RWPE2 (cell line): Measurements from ENCODE around the gene TBX15.

Experiments
- ATAC-seq: fragments of 200-7000 bp; cut with Tn5 transposase; 3 replicates; pipeline ENCODE4 v1.9.1; 2021; ENCODE audit warnings: low read depth
- DNase-seq: peaks from one replicate; pipeline ENCODE4 v3.0.0-alpha.2; 2020; ENCODE audit warnings: low spot score
- H3K27ac ChIP-seq: fragments of 450-650 bp; 2 replicates; pipeline ENCODE4 v1.5.1; 2017; ENCODE audit warnings: mild to moderate bottlenecking; ENCODE audit not compliant: poor library complexity, severe bottlenecking
- H3K27me3 ChIP-seq: fragments of 250-450 bp; sonication (Bioruptor Pico); 2 replicates; pipeline ENCODE4 v1.5.1; 2021; ENCODE audit warnings: mild to moderate bottlenecking, moderate library complexity; ENCODE audit not compliant: insufficient read depth, poor library complexity, severe bottlenecking
- H3K36me3 ChIP-seq: fragments of 250-450 bp; sonication (Bioruptor Pico); 2 replicates; pipeline ENCODE4 v1.5.1; 2020; ENCODE audit warnings: low read depth, mild to moderate bottlenecking, moderate library complexity
- H3K4me1 ChIP-seq: fragments of 250-450 bp; sonication (Bioruptor Pico); 2 replicates; pipeline ENCODE4 v1.5.1; 2021; ENCODE audit warnings: mild to moderate bottlenecking, moderate library complexity; ENCODE audit not compliant: insufficient read depth, poor library complexity, severe bottlenecking
- H3K4me3 ChIP-seq: fragments of 250-450 bp; sonication (Bioruptor Pico); 2 replicates; pipeline ENCODE4 v1.5.1; 2021; ENCODE audit warnings: mild to moderate bottlenecking, moderate library complexity; ENCODE audit not compliant: severe bottlenecking
- H3K9me3 ChIP-seq: fragments of 250-450 bp; sonication (Bioruptor Pico); 2 replicates; pipeline ENCODE4 v1.5.1; 2021; ENCODE audit warnings: mild to moderate bottlenecking, moderate library complexity; ENCODE audit not compliant: severe bottlenecking
- TF ChIP-seq, protein P1 (sequence below): fragments of 450-650 bp; IDR thresholded peaks from one replicate; pipeline ENCODE4 v1.5.1; 2017; ENCODE audit warnings: mild to moderate bottlenecking, moderate library complexity; ENCODE audit not compliant: poor library complexity, severe bottlenecking

Gene TBX15

DNA sequence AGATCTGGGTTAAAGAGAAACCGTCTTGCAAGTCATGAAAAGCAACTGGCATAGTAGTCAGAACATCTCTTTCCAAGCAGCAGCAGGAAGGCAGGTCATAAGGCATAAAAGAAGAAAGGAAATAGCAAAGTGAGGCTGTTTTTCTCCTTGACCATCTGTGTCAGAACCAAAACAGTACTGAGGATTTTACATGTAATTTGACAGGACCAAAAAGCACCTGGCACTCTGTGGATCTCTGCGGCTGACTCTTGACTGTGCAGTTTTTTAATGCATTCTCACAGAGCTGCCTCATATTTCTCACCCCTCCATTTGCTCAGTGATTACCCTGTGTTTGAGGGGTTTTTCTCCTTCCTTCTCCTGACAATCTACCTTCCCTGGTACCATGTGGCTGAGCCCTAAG is 17.7 kb downstream of the TBX15 start:
- no peaks in the 10 kb centered on the region for H3K4me1 ChIP-seq
- TF ChIP-seq, protein P1, sequence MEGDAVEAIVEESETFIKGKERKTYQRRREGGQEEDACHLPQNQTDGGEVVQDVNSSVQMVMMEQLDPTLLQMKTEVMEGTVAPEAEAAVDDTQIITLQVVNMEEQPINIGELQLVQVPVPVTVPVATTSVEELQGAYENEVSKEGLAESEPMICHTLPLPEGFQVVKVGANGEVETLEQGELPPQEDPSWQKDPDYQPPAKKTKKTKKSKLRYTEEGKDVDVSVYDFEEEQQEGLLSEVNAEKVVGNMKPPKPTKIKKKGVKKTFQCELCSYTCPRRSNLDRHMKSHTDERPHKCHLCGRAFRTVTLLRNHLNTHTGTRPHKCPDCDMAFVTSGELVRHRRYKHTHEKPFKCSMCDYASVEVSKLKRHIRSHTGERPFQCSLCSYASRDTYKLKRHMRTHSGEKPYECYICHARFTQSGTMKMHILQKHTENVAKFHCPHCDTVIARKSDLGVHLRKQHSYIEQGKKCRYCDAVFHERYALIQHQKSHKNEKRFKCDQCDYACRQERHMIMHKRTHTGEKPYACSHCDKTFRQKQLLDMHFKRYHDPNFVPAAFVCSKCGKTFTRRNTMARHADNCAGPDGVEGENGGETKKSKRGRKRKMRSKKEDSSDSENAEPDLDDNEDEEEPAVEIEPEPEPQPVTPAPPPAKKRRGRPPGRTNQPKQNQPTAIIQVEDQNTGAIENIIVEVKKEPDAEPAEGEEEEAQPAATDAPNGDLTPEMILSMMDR, result no peak
- DNase-seq (no peak), ATAC-seq (no peak)
- peaks cover 21% of the 10 kb centered on the region for H3K27me3 ChIP-seq
- no peak overlapping the region for H3K27ac ChIP-seq
- H3K9me3 ChIP-seq, result no peaks in the 10 kb centered on the region
- H3K36me3 ChIP-seq, result no peaks in the 10 kb centered on the region
- no peak overlapping the region for H3K4me3 ChIP-seq

DNA sequence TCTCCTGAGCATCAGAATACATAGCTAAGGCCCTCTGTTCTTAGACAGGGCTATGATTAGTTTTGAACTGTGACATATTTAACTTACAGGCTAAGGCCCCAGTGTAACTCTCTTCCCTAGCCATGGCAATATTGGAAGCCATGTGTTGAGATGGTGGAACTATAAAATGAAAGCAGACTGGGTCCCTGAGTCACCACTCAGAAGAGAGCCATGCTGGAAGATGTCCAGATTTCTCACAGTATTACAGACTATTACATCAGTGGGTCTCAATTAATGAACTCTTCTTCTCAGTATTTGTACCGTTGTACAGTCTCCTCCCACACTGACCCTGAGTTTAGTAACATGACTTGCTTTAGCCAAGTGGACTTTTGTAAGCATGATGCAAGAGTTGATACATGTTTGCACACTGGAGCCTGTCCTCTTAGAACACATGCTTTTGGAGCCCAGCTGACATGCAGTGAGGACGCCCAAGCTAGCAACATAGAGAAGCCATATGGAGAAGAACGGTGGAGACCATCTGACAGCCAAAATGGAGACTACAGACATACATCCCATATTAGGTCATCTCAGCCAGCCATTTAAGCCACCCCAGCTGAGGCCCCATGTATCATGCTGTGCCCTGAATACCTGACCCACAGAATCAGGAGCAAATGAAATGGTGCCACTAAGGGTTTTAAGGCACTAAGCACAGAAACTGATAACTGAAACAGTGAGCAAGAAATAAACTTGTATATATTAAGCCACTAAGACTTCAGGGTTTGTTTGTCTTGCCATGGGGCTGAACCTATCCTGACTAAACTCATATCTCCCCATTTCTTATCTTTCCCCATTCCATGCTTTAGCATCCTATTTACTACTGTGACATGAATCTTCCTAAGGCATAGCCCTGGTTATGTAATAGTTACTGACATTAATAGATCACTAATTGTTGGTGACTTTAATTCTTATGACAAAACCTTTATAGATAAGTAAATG is 24.4 kb downstream of the TBX15 start:
- TF ChIP-seq, protein P1, result no peak
- Histone ChIP-seq H3K27me3 (no peaks in the 10 kb centered on the region), H3K9me3 (no peaks in the 10 kb centered on the region), H3K4me1 (no peaks in the 10 kb centered on the region), H3K4me3 (no peak overlapping the region), H3K27ac (no peak overlapping the region), H3K36me3 (no peaks in the 10 kb centered on the region)
- ATAC-seq (peak; percentile 69), DNase-seq (no peak)

DNA sequence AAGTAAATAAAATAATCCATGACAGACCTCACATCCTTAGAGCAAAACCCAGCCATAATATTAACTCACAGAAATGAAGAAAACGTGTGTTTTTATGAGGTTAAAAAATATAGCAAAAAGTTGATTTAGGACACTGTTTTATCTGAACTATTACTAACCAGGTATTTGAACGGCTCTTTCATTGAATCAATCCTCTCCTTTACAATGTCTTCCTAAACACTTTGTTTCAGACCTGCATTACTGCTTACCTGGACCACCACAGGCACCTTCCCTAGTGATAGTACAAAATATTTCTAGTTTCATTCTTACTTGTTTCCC is 25.0 kb downstream of the TBX15 start:
- TF ChIP-seq, protein P1, result no peak
- H3K4me1 ChIP-seq, result no peaks in the 10 kb centered on the region
- ATAC-seq, result no peak
- H3K36me3 ChIP-seq, result no peaks in the 10 kb centered on the region
- H3K4me3 ChIP-seq, result no peak overlapping the region
- H3K27ac ChIP-seq, result no peak overlapping the region
- DNase-seq, result no peak
- H3K27me3 ChIP-seq, result no peaks in the 10 kb centered on the region
- no peaks in the 10 kb centered on the region for H3K9me3 ChIP-seq

DNA sequence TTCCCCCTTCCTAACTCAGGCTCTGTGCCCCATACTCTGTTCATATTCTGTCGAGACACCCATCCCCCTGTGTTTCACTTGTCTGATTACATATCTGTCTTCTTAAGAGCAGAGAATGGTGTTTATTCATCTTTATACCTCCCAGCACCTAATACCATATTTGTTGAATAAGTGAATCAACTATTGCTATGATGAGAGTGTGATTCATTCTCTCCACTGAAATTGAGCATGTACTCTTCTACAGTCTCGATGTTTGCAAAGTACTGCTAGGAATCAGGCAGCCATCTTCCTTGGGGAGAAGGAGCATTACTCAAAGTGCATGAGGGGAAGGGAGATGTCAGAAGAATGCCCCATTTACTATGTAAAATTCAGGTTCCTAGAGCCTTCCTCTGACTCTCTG is 27.0 kb downstream of the TBX15 start:
- ATAC-seq (no peak), DNase-seq (no peak)
- Histone ChIP-seq H3K27me3 (no peaks in the 10 kb centered on the region), H3K27ac (no peak overlapping the region), H3K36me3 (no peaks in the 10 kb centered on the region), H3K9me3 (no peaks in the 10 kb centered on the region), H3K4me3 (no peak overlapping the region), H3K4me1 (no peaks in the 10 kb centered on the region)
- TF ChIP-seq, protein P1, result no peak

DNA sequence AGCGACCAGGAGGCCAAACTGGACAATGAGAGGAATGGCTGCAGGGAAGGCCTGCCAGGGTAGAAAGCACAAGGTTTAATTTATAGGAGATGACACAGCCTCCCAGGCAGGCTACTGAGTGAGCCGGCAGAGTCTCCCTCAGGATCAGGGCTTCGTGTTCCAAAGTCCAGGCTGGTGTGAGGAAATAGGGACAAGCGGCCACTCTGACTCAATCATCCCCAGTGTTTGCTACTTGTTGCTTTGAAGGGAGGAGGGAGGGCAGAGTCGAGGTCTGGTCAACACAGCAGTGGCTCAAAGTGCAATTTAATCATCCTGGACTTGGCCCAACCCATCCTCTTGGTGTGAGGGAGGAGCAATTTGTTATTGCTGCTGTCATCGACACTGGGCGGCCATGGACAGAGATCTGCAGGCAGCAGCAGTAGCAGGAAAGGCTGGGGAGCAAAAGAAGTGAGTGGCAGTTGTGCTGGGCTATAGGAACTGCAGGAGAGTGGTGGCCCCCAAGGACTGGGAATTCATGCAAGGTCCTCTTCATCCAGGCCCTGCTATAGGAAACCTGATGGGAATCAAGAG is 27.5 kb downstream of the TBX15 start:
- Histone ChIP-seq H3K4me1 (no peaks in the 10 kb centered on the region), H3K4me3 (no peak overlapping the region), H3K36me3 (no peaks in the 10 kb centered on the region), H3K9me3 (no peaks in the 10 kb centered on the region), H3K27me3 (no peaks in the 10 kb centered on the region), H3K27ac (no peak overlapping the region)
- TF ChIP-seq, protein P1, result no peak
- no peak for DNase-seq
- ATAC-seq, result no peak
